Ramos (cell line): ENCODE results near the gene PARP8.

Source experiments
- in situ Hi-C: fragments of 300-500 bp; cut with MboI; formaldehyde crosslinking; loops from one replicate; pipeline ENCODE4 v1.14.3; 2022; ENCODE audit warnings: low sequenced_read_pairs; ENCODE audit not compliant: unreplicated experiment

PARP8 gene

GRCh38 chr5:50720061-50720710, 53.7 kb downstream of the PARP8 start:
- in situ Hi-C loops = no loop called here

- in situ Hi-C loops = no loop called here
These were observed 55.8 kb downstream of the PARP8 start for GRCh38 chr5:50722223-50722622.

GRCh38 chr5:50724262-50724661, 57.8 kb downstream of the PARP8 start:
- in situ Hi-C loops = no loop called here

GRCh38 chr5:50725800-50726474, 59.5 kb downstream of the PARP8 start:
- in situ Hi-C loops = no loop called here

- in situ Hi-C loops = no loop called here
These were observed 60.2 kb downstream of the PARP8 start for GRCh38 chr5:50726475-50727148.

GRCh38 chr5:50727149-50727496, 60.7 kb downstream of the PARP8 start:
- in situ Hi-C loops = no loop called here

- in situ Hi-C loops = no loop called here
These were observed 61.4 kb downstream of the PARP8 start for GRCh38 chr5:50727845-50728244.

- in situ Hi-C loops = no loop called here
These were observed 63.9 kb downstream of the PARP8 start for GRCh38 chr5:50730336-50730735.

GRCh38 chr5:50730841-50731240, 64.4 kb downstream of the PARP8 start:
- in situ Hi-C loops = no loop called here

- in situ Hi-C loops = no loop called here
These were observed 67.3 kb downstream of the PARP8 start for GRCh38 chr5:50733741-50734140.

- in situ Hi-C loops = no loop called here
These were observed 72.4 kb downstream of the PARP8 start for GRCh38 chr5:50738864-50739263.

GRCh38 chr5:50740832-50741231, 74.4 kb downstream of the PARP8 start:
- in situ Hi-C loops = no loop called here

- in situ Hi-C loops = no loop called here
These were observed 78.3 kb downstream of the PARP8 start for GRCh38 chr5:50744776-50745175.

GRCh38 chr5:50745221-50745910, 78.9 kb downstream of the PARP8 start:
- in situ Hi-C loops = no loop called here

GRCh38 chr5:50749181-50749580, 82.7 kb downstream of the PARP8 start:
- in situ Hi-C loops = no loop called here

GRCh38 chr5:50749873-50750272, 83.4 kb downstream of the PARP8 start:
- in situ Hi-C loops = no loop called here

GRCh38 chr5:50751064-50751657, 84.7 kb downstream of the PARP8 start:
- in situ Hi-C loops = no loop called here

GRCh38 chr5:50752800-50753199, 86.4 kb downstream of the PARP8 start:
- in situ Hi-C loops = no loop called here

GRCh38 chr5:50759526-50760270, 93.3 kb downstream of the PARP8 start:
- in situ Hi-C loops = no loop called here

- in situ Hi-C loops = no loop called here
These were observed 96.9 kb downstream of the PARP8 start for GRCh38 chr5:50763351-50763750.
